ENCODE data around the gene IGFBP3. TPM values are rescaled to one million over a fixed set of nuclear protein-coding genes. Genes with fewer than 3 reads are reported as not detected.
"Not testable (repeated sequence)": the region's sequence is repeated elsewhere in the genome, so short reads cannot be mapped to it uniquely, and the experiment has no call there.

Gene IGFBP3
- total RNA-seq, 4 donors from 2014 or later, result 81.4 to 203 (median 90.2) TPM

DNA sequence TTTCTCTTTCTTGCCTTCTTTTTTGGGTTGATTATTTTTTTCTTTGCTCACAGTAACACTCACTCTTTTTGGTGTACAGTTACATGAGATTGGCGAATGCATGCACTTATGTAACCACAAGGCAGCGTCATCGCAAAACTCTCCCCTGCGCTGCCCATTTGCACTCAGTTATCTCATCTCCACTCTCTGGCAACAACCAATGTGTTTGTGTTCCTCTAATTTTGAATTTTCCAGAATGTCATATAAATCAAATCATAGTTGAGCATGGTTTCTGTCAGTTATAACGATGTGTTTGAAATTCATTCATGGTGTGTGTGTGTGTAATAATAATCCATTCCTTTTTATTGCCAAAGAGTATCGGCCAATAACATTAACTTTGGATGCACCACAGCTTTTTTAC lies 23.0 kb upstream of the IGFBP3 start:
- ATAC-seq, result no peak
- intact Hi-C loops (cut with DNase I; ENCODE audit: low total_unique reads) (no loop called here), in situ Hi-C loops (cut with MboI; ENCODE audit: low sequenced_read_pairs in 4 of 4) (loop anchor here in 1 of 4 donors (25.0 kb wide), 1 partner anchor 393 kb away; no protein-coding TSS in a partner anchor)

DNA sequence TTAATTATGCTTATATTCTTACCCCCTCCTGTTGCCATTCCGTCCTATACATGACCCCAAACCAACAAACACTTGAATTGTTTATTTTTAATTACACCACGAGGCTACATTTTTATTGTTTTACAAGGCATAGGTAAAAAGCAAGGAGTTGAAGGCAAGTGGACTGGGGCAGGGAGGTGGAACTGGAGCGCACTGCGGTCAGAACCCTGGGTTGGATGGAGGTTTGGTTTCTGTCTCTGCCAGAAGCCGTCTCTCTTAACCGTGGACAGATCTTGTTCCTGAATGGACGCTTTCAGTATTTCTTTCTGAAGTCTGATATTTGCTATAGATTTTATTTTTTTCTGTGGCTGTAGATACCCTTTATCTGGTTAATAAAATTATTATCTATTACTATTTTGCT lies 19.9 kb upstream of the IGFBP3 start:
- no peaks in the 10 kb centered on the region for H3K36me3 ChIP-seq
- no peaks in the 10 kb centered on the region for H3K4me1 ChIP-seq
- no peak for ATAC-seq
- in situ Hi-C loops (cut with MboI; ENCODE audit: low sequenced_read_pairs in 4 of 4), result loop anchor here in 1 of 4 donors (25.0 kb wide), 1 partner anchor 396 kb away; no protein-coding TSS in a partner anchor
- H3K27me3 ChIP-seq, result no peaks in the 10 kb centered on the region
- no peak overlapping the region for H3K27ac ChIP-seq
- no peaks in the 10 kb centered on the region for H3K9me3 ChIP-seq
- no peak for TF ChIP-seq POLR2A (IDR thresholded peaks at IDR 0.05)
- TF ChIP-seq, protein P1, sequence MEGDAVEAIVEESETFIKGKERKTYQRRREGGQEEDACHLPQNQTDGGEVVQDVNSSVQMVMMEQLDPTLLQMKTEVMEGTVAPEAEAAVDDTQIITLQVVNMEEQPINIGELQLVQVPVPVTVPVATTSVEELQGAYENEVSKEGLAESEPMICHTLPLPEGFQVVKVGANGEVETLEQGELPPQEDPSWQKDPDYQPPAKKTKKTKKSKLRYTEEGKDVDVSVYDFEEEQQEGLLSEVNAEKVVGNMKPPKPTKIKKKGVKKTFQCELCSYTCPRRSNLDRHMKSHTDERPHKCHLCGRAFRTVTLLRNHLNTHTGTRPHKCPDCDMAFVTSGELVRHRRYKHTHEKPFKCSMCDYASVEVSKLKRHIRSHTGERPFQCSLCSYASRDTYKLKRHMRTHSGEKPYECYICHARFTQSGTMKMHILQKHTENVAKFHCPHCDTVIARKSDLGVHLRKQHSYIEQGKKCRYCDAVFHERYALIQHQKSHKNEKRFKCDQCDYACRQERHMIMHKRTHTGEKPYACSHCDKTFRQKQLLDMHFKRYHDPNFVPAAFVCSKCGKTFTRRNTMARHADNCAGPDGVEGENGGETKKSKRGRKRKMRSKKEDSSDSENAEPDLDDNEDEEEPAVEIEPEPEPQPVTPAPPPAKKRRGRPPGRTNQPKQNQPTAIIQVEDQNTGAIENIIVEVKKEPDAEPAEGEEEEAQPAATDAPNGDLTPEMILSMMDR (IDR thresholded peaks at IDR 0.05 in 4 of 5, conservative IDR thresholded peaks at IDR 0.05 in 1 of 5), result no peak
- DNase-seq, result no peak
- intact Hi-C loops (cut with DNase I; ENCODE audit: low total_unique reads), result no loop called here
- no peak overlapping the region for H3K4me3 ChIP-seq

More for the DNA sequence above, 23.0 kb upstream of the IGFBP3 start:
- Histone ChIP-seq H3K4me1 (no peaks in the 10 kb centered on the region), H3K36me3 (no peaks in the 10 kb centered on the region), H3K27me3 (no peaks in the 10 kb centered on the region), H3K9me3 (no peaks in the 10 kb centered on the region), H3K4me3 (no peak overlapping the region), H3K27ac (no peak overlapping the region)
- TF ChIP-seq, protein P1 (IDR thresholded peaks at IDR 0.05 in 4 of 5, conservative IDR thresholded peaks at IDR 0.05 in 1 of 5), result no peak
- TF ChIP-seq POLR2A (IDR thresholded peaks at IDR 0.05), result no peak
- no peak for DNase-seq

DNA sequence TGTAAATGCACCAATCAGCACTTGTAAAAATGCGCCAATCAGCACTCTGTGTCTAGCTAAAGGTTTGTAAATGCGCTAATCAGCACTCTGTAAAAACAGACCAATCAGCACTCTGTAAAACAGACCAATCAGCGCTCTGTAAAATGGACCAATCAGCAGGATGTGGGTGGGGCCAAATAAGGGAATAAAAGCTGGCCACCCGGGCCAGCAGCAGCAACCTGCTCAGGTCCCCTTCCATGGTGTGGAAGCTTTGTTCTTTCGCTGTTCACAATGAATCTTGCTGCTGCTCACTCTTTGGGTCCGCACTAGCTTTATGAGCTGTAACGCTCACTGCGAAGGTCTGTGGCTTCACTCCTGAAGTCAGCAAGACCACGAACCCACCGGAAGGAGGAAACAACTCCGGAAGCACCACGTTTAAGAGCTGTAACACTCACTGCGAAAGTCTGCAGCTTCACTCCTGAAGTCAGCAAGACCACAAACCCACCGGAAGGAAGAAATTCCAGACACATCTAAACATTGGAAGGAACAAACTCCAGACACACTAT lies 19.2 kb upstream of the IGFBP3 start:
- DNase-seq; H3K27me3 ChIP-seq; H3K4me1 ChIP-seq; intact Hi-C loops (cut with DNase I; ENCODE audit: low total_unique reads); H3K9me3 ChIP-seq; H3K36me3 ChIP-seq; H3K4me3 ChIP-seq; ATAC-seq; H3K27ac ChIP-seq: not testable (repeated sequence)
- in situ Hi-C loops (cut with MboI; ENCODE audit: low sequenced_read_pairs in 4 of 4), result loop anchor here in 1 of 4 donors (25.0 kb wide), 1 partner anchor 397 kb away; no protein-coding TSS in a partner anchor

DNA sequence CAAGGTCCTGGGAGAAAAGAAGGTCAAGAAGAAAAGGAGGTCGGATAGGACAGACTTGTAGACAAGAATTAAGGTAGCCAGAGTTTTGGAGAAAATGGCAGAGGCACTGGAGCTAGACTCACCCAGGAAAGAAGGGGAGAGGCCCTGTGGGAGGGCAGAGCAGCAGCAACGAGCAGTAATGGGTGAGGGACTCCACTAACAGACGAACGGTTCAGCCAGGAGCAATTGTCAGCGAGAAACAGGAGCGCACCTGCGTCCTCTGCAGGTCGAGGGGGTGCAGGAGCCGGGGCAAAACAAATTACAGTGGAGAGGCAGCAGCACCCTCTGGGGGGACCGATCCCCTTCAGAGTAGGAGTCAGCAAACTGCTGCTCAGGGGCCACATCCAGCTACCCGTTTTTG lies 18.5 kb upstream of the IGFBP3 start:
- no peak overlapping the region for H3K4me3 ChIP-seq
- ATAC-seq, result no peak
- no peaks in the 10 kb centered on the region for H3K27me3 ChIP-seq
- DNase-seq, result no peak
- no peaks in the 10 kb centered on the region for H3K36me3 ChIP-seq
- no peaks in the 10 kb centered on the region for H3K4me1 ChIP-seq
- no peaks in the 10 kb centered on the region for H3K9me3 ChIP-seq
- intact Hi-C loops (cut with DNase I; ENCODE audit: low total_unique reads), result no loop called here
- in situ Hi-C loops (cut with MboI; ENCODE audit: low sequenced_read_pairs in 4 of 4), result loop anchor here in 1 of 4 donors (25.0 kb wide), 1 partner anchor 398 kb away; no protein-coding TSS in a partner anchor
- TF ChIP-seq, protein P1 (IDR thresholded peaks at IDR 0.05 in 4 of 5, conservative IDR thresholded peaks at IDR 0.05 in 1 of 5), result no peak
- no peak for TF ChIP-seq POLR2A (IDR thresholded peaks at IDR 0.05)
- no peak overlapping the region for H3K27ac ChIP-seq

DNA sequence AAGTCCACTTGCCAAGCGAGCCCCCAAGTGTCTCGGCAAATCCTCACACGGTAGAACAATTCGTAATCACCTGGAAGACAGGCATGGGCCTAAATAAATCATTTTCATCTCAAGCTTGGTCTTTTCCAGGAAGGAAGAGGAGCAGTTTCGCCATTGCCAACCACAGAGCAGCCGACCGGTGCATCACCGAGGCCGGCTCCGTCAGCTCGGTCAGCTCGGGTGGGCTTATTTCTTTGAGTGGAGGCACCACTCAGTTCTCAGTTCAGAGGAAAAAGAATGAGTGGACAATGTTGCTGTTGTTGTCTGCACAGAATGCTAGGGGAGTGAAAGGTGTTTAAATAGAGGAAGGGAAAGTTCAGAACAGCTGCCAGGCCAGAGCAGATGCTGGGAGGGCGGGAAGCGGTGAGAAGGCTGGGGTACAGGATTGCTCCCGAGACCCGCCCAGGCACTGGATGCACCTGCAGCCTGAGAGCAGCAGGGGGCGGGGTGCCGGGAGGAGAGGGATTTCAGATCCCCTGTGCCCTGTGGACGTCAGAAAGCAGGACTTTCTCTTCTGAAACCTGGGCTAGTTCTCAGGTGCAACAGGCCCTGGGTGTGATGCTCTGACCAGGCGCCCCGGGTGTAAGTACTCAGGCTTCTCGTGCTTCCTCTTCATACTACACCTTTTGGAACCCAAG lies 17.7 kb upstream of the IGFBP3 start:
- Histone ChIP-seq H3K9me3 (no peaks in the 10 kb centered on the region), H3K4me3 (no peak overlapping the region), H3K27ac (no peak overlapping the region), H3K36me3 (no peaks in the 10 kb centered on the region), H3K27me3 (no peaks in the 10 kb centered on the region), H3K4me1 (no peaks in the 10 kb centered on the region)
- intact Hi-C loops (cut with DNase I; ENCODE audit: low total_unique reads) (no loop called here), in situ Hi-C loops (cut with MboI; ENCODE audit: low sequenced_read_pairs in 4 of 4) (loop anchor here in 1 of 4 donors (25.0 kb wide), 1 partner anchor 399 kb away; no protein-coding TSS in a partner anchor)
- ATAC-seq (no peak), DNase-seq (no peak)
- TF ChIP-seq, protein P1 (IDR thresholded peaks at IDR 0.05 in 4 of 5, conservative IDR thresholded peaks at IDR 0.05 in 1 of 5), result no peak
- TF ChIP-seq POLR2A (IDR thresholded peaks at IDR 0.05), result no peak

Data from gastrocnemius medialis (tissue), 4 donors.